ENCODE measurements around the gene ITGBL1.

ITGBL1 gene

GRCh38 chr13:101634142-101634541 lies 181.7 kb downstream of the ITGBL1 start:
- DNase-seq = no peak

DNA sequence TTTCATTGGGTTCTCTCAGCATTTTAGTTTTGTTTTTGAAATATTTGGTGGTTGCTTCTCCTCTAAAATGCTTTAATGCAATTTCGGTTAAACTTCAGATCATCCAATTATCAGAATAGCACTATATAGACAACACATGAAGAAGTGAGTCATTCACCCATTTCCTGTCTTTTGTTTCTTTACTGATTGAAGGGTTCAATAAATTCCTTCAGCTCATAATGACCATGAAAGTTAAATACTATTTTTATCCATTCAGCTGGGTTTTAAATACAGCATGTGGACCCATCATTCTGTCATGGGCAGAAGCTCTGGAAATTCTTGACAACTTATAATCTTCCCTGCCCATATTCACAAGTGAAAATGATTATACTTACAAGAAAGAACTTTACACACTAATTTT lies 187.2 kb downstream of the ITGBL1 start:
- no peak for DNase-seq

DNA sequence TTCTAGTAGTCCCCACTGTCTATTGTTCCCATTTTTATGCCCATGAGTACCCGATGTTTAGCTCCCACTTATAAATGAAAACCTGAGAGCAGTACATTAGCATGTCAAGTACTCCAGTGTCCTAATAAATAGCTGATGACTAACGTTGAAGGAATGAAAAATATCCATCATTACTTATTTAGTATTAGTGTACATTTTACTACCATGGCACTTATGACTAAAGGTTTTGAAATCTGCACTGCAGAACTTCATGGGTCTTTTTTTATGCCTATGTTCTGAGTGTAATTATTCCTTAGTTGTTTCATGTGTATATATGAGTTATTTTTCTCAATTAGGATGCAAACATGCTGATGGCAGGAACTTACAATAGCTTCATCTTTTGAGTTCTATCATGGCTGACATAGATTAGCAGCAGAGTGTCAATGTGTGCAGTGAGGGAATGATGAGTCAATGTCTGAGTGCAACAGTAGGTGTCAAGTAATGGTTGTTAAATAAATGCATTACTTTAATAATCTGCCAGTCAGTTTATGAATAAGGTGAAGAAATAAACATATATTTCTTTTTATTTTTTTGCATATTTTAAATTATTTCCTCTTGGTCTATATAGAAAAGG lies 188.4 kb downstream of the ITGBL1 start:
- no peak for DNase-seq

DNA sequence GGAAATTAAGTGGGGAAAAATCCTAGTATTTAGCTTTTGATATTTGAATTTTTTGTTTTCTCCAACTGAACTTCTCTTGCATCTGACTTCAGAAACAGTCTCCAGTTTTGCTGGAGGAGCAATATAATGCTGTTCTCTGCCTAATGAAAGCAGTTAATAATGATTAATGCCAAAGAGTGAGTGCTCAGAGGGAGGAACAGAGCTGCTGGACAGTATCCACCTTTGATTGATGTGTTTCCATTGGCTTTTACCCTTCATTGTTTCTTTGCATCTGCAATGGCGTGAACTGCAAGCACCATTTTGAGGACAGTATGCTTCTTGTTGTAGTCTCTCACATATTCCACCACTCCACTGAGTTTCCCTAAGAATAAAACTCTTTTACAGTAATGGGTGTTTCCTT lies 193.4 kb downstream of the ITGBL1 start:
- DNase-seq = no peak

- DNase-seq = no peak
Observed at GRCh38 chr13:101647760-101648159, 195.3 kb downstream of the ITGBL1 start.

DNA sequence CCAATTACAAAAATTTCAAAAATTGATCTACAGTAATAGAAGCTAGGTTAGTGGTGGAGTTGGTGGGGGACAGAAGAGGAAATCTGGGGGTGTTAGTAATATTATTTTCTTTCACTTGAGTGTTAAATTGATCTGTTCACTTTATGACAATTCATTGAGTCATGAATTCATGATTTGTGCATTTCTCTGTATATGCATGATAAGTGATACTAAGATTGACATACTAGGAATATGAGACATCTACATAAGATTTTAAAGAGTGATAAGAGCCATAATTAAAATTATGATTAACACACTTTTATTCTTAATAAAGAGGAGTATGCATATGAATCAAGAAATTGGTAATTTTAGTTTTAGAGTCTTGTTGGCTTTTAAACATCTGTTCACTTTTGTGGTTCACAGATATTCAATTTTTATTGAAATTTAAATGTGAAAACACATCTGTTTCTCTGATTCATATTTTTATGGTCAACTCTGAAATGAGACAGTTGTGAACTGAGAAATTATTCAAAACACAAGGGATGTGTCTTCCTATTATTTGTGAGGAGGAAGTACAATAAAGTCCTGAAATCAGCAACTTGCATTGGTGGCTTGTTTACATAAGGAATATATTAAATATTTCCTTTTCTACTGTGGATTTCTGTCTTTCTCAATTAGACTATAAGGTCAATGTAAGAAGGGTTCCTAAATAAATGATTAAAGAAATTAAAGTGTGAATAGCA lies 196.5 kb downstream of the ITGBL1 start:
- DNase-seq = no peak

DNA sequence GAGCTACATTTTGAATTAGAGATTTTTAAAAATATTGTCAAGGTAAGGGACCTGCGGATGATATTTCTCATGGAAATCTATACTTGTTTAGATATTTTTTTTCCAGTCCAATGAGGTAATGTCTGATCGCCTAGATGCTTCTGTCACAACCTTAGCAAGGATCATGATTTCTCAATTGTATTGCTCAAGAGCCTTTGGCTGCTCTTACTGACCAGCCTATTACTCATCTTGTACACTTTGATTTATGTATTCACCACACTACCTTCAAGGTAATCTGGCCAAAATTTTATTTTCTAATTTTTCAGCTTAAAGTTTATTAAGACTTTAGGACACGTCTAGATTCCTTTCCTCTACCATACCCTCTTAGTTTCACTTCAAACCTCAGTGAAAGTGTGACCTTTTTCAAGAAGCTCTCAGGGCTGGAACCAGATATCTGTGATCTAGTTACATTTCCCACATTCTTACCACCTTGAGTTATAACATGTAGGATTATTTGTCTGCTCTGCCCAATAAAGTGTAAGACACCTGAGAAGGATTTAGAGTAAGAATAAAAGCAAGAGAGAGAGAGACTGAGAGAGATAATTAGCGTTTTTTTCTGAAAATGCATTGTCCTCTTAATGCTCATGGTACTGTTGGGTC lies 197.1 kb downstream of the ITGBL1 start:
- no peak for DNase-seq

DNA sequence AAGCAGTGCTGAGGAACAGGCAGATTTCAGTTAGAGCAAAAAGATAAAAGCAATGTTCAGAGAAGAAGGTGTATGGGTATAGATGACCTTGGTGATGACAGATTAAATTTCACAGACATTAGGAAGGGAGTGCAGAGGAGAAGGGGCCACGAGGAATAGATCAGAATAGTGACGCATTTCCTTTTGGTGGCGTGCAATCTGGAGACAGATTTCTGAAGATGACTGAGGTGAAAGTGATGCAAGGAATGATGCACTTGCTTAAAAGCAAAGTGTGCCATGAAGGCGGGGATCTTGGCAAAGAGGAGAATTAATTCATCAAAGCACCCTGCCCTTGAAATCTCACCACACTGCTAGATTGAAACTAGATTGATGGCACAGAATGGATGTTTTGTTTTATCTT lies 202.4 kb downstream of the ITGBL1 start:
- no peak for DNase-seq

DNA sequence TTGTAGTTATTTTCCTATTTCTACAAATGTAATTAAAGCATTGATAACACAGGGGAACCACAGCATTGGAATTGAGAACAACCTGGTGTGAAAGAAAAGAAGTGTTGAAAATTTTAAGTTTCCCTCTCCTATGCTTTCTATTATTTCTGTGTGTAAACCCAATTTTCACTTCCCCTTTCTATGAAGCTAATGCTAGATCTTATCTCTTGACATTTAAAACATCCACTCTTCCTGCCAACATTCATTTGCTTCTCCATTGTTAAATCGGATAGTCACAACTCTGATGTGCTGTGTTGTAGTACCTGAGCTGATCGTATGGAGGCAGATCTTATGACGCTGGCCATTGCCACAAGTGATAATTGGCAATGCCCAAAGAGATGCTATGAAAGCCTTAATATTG lies 203.0 kb downstream of the ITGBL1 start:
- no peak for DNase-seq

DNA sequence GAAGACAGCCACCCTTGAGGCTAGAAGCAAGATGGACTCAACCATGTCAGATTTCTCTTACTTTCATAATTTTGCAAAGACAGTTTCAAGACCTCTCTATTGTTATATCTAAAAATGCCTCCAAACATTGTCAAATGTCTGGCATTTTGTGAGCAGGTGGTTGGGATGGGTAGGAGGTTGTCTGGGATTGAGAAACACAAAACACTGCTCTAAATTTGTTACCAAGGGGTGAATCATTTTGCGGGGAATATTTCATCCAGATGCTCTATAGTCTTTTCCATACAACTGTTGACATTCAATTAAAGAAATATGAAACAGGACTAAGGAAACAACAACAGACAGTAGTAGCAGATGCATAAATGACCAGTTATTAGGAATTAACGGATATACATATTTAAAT lies 208.2 kb downstream of the ITGBL1 start:
- no peak for DNase-seq

DNA sequence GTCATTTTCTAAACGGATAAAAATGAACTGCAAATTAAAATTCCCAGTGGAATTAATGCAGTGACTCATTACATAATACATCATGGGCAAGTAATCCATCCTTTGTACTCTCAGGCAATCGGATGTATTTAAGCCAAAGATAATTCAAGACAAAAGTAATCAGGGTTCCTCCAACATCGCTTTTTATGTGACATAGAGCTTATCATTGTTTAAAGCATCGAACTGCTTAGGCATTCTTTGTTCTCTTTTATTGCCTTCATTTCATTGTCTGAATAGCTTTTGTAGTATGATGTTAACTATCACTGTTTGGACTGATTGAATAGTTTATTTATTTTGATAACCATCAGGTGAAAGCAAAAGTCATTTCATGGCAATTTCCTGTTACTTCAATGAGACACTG lies 209.4 kb downstream of the ITGBL1 start:
- no peak for DNase-seq

DNA sequence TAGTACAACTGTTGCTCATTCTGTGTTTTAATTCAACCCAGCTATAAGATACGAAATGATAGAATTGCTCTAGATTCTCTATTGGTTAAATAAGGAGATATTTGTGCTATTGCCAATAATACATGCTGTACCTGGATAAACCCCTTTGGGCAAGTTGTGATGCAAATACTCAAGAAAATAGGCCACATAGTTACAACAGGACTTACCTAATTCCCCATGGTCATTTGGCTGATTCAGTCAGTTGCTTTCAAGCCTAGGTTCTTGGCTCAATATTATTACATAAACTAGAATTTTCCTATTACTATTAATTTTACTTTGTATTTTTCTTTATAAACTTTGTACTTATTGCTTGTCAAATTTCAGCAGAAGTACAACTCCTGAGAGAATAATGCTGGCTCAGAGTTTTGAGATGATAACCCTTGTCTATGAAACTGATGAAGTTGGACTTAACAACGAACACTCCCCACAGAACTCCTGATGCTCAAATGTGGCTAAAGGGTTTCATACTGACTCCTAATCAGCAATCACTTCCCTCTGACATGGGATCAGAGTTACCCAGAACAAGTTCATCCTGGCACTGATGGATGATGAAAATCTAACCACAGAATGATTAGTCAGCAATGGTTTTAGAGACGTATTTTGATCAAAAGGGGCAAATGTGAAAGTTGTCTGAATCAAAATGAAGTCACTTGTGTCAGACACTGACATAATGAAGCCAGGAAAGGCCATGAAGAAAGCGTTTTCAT lies 221.1 kb downstream of the ITGBL1 start:
- DNase-seq = no peak

- DNase-seq = no peak
Observed at GRCh38 chr13:101681834-101682233, 229.4 kb downstream of the ITGBL1 start.

DNA sequence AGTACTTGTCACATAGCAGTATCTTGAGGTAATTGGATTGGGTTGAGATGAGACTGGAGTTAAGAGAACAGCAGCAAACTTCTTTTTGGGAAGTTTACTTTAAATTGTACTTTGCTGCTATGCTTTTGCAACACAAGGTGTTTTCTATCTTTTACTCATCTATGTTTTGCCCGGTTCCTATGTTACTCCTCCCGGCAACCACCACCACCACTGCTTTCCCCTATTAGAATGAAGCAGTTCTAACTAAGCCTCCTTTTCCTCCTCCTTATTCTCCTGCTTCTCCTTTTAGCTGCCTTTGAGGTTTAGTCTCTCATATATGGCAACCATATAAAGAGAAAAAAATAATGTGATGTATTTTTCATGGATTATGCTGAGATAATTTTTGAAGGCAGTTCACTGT lies 233.5 kb downstream of the ITGBL1 start:
- no peak for DNase-seq

DNA sequence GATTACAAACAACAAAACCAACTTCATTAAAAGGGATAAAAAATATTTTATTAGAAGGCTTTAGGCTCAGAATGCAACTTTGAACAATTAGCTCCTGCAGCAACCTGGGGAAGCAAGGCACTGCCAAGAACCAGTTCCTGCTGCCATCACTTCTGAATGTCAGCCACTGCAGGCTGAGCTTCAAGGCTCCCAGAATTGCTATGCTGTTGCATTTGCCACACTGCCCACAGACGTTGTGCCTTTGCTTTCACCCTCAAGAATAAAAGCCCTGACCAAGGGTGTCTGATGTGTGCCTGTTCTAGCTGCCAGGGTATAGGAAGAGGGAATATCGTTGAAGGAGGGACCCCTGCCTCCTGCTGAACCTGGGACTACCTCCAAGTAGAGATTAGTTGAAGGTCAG lies 238.4 kb downstream of the ITGBL1 start:
- DNase-seq = no peak

DNA sequence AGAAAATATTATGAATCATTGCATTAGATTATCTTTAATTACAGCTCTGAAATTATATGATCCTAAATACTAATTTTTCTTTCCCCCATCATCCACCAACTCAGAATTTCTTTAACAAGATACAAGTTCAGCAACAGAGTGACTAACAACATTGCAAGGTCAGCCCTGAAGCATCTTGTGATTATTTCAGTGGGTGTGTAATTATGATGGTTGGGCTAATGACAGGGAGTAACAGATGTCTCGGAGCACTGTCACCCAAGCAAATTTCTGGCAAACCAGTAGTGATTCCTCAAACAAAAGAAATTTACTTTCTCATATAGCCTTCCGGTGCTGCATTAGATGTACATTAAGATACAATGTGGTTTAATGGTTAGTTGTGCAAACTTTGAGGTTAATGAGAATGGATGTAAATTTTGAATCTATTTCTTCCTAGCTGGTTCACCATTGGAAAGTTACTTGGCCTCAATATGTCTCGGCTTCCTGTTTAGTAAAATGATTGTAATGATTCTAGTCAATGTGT lies 238.9 kb downstream of the ITGBL1 start:
- DNase-seq = no peak

DNA sequence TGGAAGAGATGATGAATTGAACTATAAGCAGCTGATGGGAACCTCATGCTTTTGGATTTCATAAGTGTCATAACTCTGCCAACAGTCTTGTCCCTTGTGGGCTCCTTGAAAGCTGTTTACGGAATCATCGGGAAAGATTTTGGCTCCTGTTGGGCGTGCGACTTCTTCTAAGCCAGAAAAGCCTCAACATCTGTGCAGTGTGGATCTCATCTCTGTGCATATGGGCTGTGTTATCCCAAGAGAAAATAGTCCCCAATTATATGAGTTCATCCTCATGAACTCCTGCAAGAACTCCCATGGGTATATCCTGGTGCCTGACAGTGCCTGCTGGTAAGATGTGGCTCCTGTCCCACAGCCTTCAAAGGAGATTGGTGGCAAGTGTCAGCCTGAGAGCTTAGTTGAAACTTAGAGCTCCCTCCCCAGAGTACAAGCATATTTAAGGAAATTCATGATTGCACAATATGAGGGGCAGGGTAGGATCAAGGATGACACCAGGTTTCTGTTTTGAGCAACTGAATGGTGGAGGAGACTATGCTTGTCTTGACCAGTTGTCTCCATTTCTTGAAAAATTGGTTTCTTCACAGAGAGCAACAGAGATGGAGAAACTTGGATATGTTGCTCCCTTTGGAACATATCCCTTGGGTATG lies 243.5 kb downstream of the ITGBL1 start:
- DNase-seq = no peak

DNA sequence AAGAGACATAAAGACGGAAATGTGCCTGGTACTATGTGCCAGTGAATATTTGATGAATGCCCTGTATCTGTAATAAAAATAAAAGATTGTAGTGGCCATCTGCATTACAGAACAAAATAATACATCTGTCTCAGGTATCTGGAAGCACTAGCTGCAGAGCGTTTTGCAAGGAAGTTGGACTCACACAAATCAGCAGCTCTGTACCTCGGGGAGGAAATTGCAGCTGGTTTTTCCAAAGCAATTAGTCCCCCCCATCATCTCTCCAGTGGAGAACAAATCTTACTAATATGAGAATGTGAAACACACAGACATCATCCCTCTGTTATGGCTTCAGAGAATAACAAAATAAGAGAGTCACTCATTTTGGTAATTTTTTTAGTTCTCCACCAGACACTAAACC lies 245.3 kb downstream of the ITGBL1 start:
- DNase-seq = no peak

DNA sequence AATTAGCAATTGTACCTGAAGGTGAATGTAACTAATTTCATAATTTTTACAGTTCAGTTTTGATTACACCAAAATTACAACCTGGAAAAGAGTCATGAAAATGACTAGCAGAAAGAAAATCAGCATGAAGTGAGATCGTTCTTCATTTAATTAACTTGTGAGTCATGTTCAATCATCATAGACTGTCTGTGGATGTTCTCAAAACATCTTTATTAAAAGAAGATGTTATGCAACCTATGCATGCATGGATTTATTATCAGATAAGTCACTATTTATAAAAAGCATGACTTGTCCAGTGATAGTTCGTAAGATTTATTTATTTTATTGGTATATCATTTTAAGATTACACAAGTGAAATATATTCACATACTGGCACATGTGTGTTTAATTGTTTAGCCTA lies 245.9 kb downstream of the ITGBL1 start:
- no peak for DNase-seq

DNA sequence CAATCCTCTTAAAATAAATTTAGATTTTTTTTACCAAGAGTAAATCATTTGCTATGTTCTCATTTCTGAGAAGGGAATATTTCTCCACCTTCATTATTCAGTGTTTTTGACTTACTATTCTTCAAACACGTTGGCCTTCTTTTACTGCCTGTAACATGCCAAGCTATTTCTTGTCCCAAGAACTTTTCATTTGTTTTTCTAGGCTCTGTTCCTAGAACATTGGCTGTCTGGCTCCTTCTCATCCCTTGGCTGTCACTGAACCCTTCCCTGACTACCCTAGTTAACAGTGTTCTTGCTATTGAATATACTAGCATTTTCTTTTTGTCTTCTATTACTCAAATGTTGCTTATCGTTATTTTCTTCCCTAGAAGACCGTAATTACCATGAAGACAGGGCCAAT lies 248.1 kb downstream of the ITGBL1 start:
- DNase-seq = no peak

GRCh38 chr13:101703081-101703480 lies 250.6 kb downstream of the ITGBL1 start:
- no peak for DNase-seq

DNA sequence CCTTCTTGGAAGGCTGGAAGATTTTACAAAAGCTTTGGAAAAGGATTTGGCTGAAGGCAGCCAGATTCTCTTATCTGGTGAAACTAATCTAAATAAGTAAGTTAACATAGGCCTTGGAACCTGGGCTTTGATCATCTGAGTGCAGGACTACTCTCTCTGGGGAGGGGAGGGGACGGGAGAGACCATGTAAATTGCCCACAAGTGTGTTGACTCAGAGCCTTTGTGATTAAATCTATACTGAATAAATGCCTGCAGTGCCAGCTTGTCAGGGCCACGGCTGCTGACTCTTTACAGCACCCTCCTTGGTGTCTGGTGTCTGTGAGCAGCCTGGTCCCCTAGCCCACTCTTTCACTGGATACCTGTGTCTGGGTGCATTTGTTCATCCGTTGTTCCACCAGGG lies 251.4 kb downstream of the ITGBL1 start:
- DNase-seq = no peak

DNA sequence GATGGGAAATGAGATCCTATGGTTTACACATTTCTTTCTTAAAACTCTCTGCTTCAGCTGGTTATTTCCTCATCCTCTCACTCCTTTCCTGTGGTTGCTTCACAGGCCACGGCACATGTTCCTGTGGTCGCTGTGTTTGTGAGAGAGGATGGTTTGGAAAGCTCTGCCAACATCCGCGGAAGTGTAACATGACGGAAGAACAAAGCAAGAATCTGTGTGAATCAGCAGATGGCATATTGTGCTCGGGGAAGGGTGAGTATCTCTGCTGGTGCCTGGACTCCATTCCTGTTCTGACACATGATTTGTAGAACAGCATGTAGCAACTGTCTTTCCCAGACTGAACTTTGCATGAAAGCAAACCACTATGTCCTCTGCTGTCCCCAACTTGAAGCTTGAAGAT lies 254.2 kb downstream of the ITGBL1 start:
- DNase-seq = no peak

Measured in DMS 273 treated with DMSO at 0.1 percent for 48 hours (cell line).